HL-60 (cell line): ENCODE measurements around the gene CREB5.

Experiments
- DNase-seq, 2 experiments: peaks; one replicate each; pipeline ENCODE4 v3.0.0-alpha.2; 2010 to 2020; ENCODE audit warnings: low read depth in 1 of 2, low spot score in 1 of 2
- H3K27ac ChIP-seq: fragments of 250-450 bp; sonication (Bioruptor Pico); replicated peaks from 2 replicates; pipeline ENCODE4 v1.5.1; 2020; ENCODE audit warnings: mild to moderate bottlenecking, moderate library complexity
- H3K27me3 ChIP-seq: fragments of 250-450 bp; sonication (Bioruptor Pico); 2 replicates; pipeline ENCODE4 v1.5.1; 2021; ENCODE audit warnings: mild to moderate bottlenecking, moderate library complexity; ENCODE audit not compliant: insufficient read depth, poor library complexity, severe bottlenecking
- H3K4me3 ChIP-seq: replicated peaks from 2 replicates; pipeline ENCODE4 v1.5.1; 2011; ENCODE audit warnings: mild to moderate bottlenecking, control low read depth, low read length; ENCODE audit not compliant: insufficient read depth
- CTCF ChIP-seq: IDR thresholded peaks from one replicate; pipeline ENCODE4 v1.5.1; 2011; ENCODE audit warnings: low read length, control low read depth, inconsistent platforms; ENCODE audit not compliant: insufficient read depth
- GABPA ChIP-seq: IDR thresholded peaks from 2 replicates; pipeline ENCODE4 v1.6.1; 2012; ENCODE audit warnings: low read depth
- POLR2AphosphoS5 ChIP-seq: IDR thresholded peaks from 2 replicates; pipeline ENCODE4 v1.6.1; 2012; ENCODE audit warnings: low read depth
- SPI1 ChIP-seq: IDR thresholded peaks from 2 replicates; pipeline ENCODE4 v1.6.1; 2012; ENCODE audit warnings: low read depth, mild to moderate bottlenecking, borderline replicate concordance
- TF ChIP-seq, protein P1 (sequence below): IDR thresholded peaks from 2 replicates; pipeline ENCODE4 v1.6.1; 2012; ENCODE audit warnings: low read depth; ENCODE audit not compliant: insufficient replicate concordance

CREB5 gene

GRCh38 chr7:28573059-28573553, 160.8 kb downstream of the CREB5 start:
- DNase-seq: no peak
- no peak overlapping the region for H3K27ac ChIP-seq

DNA sequence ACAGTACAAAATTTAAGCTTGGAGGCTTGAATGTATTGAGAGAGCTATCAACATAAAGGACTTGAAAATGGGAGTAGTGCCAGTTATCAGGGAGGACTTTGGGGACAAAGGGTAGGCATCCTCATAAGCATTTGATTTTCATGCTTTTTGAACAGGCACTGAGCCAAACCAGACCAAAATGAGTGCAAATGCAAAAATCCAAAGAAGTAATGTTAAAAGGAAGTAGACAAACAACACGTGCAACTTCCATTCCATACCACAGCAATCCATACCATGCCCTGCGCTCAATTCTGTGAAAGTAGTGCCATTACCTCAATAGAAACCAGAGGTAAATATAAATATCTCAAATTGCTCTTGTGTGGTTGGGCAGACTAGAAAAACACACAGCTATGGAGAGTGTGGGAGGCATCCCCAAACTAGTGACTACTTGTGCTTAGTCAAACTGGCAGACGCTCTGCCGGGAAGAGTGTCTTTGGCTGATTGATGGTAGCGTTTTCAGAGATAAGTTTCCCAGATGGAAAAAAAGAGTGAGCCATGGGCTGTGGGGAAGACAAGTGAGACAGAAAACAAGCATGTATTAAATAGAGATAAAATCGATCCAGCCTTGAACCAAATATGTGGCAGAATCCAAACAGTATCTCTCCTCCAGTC, 161.5 kb downstream of the CREB5 start:
- Histone ChIP-seq H3K27me3 (peaks cover 8% of the 10 kb centered on the region), H3K4me3 (no peak overlapping the region), H3K27ac (no peak overlapping the region)
- TF ChIP-seq, protein P1, sequence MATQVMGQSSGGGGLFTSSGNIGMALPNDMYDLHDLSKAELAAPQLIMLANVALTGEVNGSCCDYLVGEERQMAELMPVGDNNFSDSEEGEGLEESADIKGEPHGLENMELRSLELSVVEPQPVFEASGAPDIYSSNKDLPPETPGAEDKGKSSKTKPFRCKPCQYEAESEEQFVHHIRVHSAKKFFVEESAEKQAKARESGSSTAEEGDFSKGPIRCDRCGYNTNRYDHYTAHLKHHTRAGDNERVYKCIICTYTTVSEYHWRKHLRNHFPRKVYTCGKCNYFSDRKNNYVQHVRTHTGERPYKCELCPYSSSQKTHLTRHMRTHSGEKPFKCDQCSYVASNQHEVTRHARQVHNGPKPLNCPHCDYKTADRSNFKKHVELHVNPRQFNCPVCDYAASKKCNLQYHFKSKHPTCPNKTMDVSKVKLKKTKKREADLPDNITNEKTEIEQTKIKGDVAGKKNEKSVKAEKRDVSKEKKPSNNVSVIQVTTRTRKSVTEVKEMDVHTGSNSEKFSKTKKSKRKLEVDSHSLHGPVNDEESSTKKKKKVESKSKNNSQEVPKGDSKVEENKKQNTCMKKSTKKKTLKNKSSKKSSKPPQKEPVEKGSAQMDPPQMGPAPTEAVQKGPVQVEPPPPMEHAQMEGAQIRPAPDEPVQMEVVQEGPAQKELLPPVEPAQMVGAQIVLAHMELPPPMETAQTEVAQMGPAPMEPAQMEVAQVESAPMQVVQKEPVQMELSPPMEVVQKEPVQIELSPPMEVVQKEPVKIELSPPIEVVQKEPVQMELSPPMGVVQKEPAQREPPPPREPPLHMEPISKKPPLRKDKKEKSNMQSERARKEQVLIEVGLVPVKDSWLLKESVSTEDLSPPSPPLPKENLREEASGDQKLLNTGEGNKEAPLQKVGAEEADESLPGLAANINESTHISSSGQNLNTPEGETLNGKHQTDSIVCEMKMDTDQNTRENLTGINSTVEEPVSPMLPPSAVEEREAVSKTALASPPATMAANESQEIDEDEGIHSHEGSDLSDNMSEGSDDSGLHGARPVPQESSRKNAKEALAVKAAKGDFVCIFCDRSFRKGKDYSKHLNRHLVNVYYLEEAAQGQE: no peak
- TF ChIP-seq CTCF (no peak), POLR2AphosphoS5 (no peak), SPI1 (no peak), GABPA (no peak)
- no peak for DNase-seq

More at GRCh38 chr7:28573059-28573553, 160.8 kb downstream of the CREB5 start:
- no peak overlapping the region for H3K4me3 ChIP-seq
- TF ChIP-seq CTCF (no peak), GABPA (no peak), POLR2AphosphoS5 (no peak), SPI1 (no peak)
- TF ChIP-seq, protein P1: no peak
- peaks cover 9% of the 10 kb centered on the region for H3K27me3 ChIP-seq

GRCh38 chr7:28575241-28575643, 162.9 kb downstream of the CREB5 start:
- no peak for DNase-seq
- Histone ChIP-seq H3K27me3 (peaks cover 10% of the 10 kb centered on the region), H3K4me3 (no peak overlapping the region), H3K27ac (no peak overlapping the region)
- TF ChIP-seq, protein P1: no peak
- no peak for TF ChIP-seq GABPA
- no peak for TF ChIP-seq POLR2AphosphoS5
- no peak for TF ChIP-seq SPI1
- no peak for TF ChIP-seq CTCF
